Measurements from ENCODE around the gene CTNNB1. TPM values are rescaled to one million over a fixed set of nuclear protein-coding genes. Genes with fewer than 3 reads are reported as not detected.

The CTNNB1 gene
- total RNA-seq, 4 donors from 2014 or later, result 319 to 1,124 (median 518) TPM

DNA sequence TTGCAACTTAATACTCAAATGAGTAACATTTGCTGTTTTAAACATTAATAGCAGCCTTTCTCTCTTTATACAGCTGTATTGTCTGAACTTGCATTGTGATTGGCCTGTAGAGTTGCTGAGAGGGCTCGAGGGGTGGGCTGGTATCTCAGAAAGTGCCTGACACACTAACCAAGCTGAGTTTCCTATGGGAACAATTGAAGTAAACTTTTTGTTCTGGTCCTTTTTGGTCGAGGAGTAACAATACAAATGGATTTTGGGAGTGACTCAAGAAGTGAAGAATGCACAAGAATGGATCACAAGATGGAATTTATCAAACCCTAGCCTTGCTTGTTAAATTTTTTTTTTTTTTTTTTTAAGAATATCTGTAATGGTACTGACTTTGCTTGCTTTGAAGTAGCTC is 40.3 kb downstream of the CTNNB1 start:
- Histone ChIP-seq H3K4me3 (no peak overlapping the region), H3K9me3 (no peaks in the 10 kb centered on the region), H3K27me3 (no peaks in the 10 kb centered on the region), H3K36me3 (no peaks in the 10 kb centered on the region), H3K4me1 (no peaks in the 10 kb centered on the region), H3K27ac (peak overlapping the region in 1 of 2 donors; percentile 14)
- TF ChIP-seq POLR2A (IDR thresholded peaks at IDR 0.05), result no peak
- TF ChIP-seq, protein P1, sequence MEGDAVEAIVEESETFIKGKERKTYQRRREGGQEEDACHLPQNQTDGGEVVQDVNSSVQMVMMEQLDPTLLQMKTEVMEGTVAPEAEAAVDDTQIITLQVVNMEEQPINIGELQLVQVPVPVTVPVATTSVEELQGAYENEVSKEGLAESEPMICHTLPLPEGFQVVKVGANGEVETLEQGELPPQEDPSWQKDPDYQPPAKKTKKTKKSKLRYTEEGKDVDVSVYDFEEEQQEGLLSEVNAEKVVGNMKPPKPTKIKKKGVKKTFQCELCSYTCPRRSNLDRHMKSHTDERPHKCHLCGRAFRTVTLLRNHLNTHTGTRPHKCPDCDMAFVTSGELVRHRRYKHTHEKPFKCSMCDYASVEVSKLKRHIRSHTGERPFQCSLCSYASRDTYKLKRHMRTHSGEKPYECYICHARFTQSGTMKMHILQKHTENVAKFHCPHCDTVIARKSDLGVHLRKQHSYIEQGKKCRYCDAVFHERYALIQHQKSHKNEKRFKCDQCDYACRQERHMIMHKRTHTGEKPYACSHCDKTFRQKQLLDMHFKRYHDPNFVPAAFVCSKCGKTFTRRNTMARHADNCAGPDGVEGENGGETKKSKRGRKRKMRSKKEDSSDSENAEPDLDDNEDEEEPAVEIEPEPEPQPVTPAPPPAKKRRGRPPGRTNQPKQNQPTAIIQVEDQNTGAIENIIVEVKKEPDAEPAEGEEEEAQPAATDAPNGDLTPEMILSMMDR (IDR thresholded peaks at IDR 0.05), result no peak
- intact Hi-C loops (cut with DNase I; ENCODE audit: low total_unique reads), result no loop called here
- no peak for DNase-seq

DNA sequence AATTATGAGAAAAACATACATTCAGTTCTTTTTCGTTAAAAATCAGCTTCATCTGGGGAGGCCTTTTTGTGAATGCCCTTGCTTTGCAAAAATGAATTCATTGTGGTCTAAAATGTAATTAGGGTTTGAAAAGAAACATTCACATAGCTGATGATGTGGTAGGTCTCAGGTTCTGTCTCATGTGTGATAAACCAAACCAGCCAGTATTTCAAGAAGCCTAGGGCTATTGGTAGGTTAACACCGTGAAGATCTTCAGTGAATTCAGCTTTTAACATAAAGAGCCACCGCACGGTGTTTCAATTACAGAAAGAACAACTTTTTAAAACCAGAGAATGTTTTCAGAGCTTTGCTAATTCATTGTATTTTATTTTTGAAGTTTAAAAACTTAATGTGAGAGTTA is 41.9 kb downstream of the CTNNB1 start:
- Histone ChIP-seq H3K4me1 (no peaks in the 10 kb centered on the region), H3K27ac (no peak overlapping the region), H3K27me3 (no peaks in the 10 kb centered on the region), H3K36me3 (no peaks in the 10 kb centered on the region), H3K4me3 (no peak overlapping the region), H3K9me3 (no peaks in the 10 kb centered on the region)
- intact Hi-C loops (cut with DNase I; ENCODE audit: low total_unique reads), result no loop called here
- DNase-seq, result no peak
- TF ChIP-seq, protein P1 (IDR thresholded peaks at IDR 0.05), result no peak
- no peak for TF ChIP-seq POLR2A (IDR thresholded peaks at IDR 0.05)

DNA sequence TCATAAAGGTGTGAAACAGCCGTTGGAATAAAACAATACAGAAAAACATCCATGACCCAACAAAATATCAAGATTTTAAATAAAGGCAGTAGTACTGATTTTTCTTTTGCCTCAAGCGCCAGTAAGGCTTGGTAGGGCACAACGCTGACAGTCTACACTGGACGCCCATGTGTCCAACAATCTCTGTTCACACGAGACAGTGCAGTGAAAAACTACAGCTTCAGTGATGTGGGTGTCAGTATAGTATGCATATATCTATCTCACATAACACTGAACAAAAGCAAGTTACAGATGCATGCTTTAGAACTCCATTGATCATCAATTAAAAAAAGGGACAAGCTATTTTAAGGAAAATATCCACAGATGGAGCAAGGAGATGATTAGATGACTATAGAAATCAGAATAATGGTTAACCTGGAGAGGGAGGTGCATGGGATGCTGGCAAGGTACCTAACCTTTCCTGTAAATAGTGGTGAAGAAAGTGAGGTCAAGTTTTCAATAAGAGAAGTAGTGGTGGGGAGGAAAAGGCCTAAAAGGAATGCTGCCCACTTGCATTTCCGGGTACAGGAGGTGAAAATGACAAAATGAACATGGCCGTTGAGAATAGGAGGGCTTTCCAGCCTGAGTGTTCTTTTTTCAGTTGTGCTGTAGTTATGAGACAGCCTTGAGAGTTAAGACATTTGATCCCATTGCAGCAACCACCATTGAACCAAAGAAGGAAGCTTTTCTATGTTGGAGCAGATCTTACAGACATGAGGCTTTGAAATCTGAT is 42.7 kb downstream of the CTNNB1 start:
- H3K9me3 ChIP-seq, result no peaks in the 10 kb centered on the region
- no peaks in the 10 kb centered on the region for H3K27me3 ChIP-seq
- H3K27ac ChIP-seq, result no peak overlapping the region
- no peaks in the 10 kb centered on the region for H3K4me1 ChIP-seq
- no peaks in the 10 kb centered on the region for H3K36me3 ChIP-seq
- intact Hi-C loops (cut with DNase I; ENCODE audit: low total_unique reads), result no loop called here
- no peak overlapping the region for H3K4me3 ChIP-seq
- DNase-seq, result no peak
- TF ChIP-seq, protein P1 (IDR thresholded peaks at IDR 0.05), result no peak
- no peak for TF ChIP-seq POLR2A (IDR thresholded peaks at IDR 0.05)

DNA sequence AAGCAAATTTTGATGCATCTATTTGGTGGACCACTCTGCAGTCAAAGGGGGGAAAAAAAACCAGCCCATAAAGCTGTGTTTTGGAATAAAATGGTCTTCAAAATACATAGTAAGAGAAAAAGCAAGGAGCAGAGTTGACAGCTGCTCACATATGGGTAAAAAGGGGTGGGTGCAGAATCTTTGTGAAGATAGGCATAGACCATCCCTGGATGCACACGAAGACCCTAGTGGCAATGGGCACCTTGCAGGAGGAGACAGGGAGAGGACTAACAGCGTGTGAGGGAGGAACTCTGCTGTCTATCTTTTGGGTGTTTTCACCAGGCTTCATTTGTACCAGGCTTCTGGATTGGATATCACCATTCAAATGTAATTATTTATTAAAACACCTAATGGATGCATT is 43.9 kb downstream of the CTNNB1 start:
- Histone ChIP-seq H3K4me1 (no peaks in the 10 kb centered on the region), H3K27ac (no peak overlapping the region), H3K27me3 (no peaks in the 10 kb centered on the region), H3K4me3 (no peak overlapping the region), H3K9me3 (no peaks in the 10 kb centered on the region), H3K36me3 (no peaks in the 10 kb centered on the region)
- no peak for TF ChIP-seq POLR2A (IDR thresholded peaks at IDR 0.05)
- TF ChIP-seq, protein P1 (IDR thresholded peaks at IDR 0.05), result no peak
- intact Hi-C loops (cut with DNase I; ENCODE audit: low total_unique reads), result no loop called here
- DNase-seq, result no peak

DNA sequence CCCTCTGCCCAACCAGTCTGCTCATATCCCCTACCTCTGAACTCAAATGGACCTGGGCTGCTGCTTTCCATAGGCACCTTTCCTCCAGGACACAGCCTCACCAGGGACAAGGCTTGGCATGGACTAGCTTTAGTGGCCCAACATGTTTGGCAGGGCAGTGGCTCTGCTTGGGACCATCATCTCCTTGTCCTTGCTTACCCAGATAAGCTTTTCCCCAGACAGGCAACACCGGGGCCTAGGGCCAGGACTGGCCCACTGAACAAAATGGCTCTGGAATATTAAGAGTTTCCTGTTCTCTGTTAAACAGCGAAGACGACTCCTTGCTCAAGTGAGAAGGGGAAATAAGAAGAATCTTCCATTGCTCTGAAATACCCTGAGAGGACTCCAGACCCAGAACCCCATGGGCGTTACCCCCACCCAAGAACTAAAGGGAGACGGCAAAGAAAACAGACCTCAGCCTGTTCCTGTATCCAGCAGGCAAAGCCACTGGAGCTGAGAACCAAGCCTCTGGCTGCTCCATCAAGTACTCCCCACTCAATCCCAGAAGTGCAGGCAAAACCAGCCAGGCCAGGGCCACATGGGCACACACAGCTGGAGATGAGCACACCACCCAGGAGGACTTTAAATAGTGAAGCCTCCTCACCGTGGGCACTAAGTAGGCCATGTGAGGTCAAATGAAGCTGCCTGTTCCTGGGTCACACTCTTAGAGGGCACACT is 45.5 kb downstream of the CTNNB1 start:
- Histone ChIP-seq H3K27me3 (no peaks in the 10 kb centered on the region), H3K4me1 (no peaks in the 10 kb centered on the region), H3K36me3 (no peaks in the 10 kb centered on the region), H3K27ac (no peak overlapping the region), H3K9me3 (no peaks in the 10 kb centered on the region), H3K4me3 (no peak overlapping the region)
- TF ChIP-seq, protein P1 (IDR thresholded peaks at IDR 0.05), result no peak
- TF ChIP-seq POLR2A (IDR thresholded peaks at IDR 0.05), result no peak
- no peak for DNase-seq
- intact Hi-C loops (cut with DNase I; ENCODE audit: low total_unique reads), result no loop called here
